Activated T-cell treated with anti-CD3 and anti-CD28 coated beads for 4 hours (primary cell): Measurements from ENCODE around the gene GALNTL6.

Experiments
- DNase-seq: peaks from one replicate; pipeline ENCODE4 v3.0.0-alpha.2; 2020

The GALNTL6 gene

GRCh38 chr4:171812665-171813525, at the start of gene GALNTL6:
Gene GALNTL6 (plus strand): TSS chr4:171813404.
- DNase-seq, result no peak

GRCh38 chr4:171765514-171765913, 47.7 kb upstream of the GALNTL6 start:
- no peak for DNase-seq

GRCh38 chr4:171774642-171775190, 38.5 kb upstream of the GALNTL6 start:
- DNase-seq, result no peak

DNA sequence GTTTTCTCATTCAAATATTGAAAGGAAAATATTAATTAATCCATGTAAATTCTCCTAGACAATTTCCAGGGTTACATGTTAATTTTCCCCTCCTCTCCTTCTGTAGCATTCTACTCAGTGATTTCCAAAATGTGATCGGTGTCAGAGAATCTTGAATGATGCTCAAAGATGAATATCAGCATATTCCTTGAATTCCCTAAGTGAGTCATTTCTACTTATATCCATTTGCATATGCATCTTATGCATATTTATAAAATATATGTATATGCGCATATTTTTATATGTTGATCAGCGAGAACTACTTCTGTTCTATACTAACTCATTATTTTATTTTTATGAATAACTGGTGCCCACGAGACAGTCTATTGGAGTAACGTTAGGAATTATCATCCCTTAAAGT, 33.9 kb upstream of the GALNTL6 start:
- no peak for DNase-seq

DNA sequence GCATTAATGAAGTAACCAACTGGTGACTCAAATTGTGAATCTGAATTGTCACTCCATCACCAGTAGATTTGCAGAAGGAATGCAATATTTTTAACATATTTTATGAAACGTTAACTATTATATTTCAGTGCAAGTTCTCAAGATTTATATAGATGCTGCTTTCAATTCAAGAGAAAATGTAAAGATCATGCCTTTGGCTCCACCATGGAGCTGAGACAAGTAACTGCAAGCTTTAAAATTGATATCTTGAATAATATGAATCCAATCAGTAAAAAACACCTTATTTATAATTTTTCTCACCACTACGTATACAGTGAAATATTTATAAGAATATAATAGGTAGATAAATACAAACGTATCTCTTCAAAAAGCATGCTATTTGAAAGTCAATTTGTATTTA, 27.8 kb upstream of the GALNTL6 start:
- no peak for DNase-seq

DNA sequence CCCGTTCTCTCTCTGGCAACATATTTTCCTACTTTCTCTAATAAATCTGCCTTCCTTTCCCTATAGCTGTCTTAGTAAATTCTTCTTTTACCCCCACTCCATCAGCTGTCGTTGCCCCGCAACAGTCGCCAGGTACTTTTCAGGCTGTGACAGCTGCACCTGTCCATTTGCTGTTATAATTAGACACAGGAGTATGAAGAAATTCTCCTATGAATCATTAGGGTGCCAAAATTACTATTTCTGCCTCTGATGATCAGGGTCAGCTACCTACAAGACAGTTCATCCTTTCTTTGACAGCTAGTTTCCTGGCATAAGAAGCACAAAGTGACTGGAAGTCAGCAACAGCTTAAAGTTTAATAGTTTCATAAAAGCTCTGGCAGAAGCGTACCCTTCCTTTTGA, 19.5 kb upstream of the GALNTL6 start:
- no peak for DNase-seq

GRCh38 chr4:171794528-171794927, 18.7 kb upstream of the GALNTL6 start:
- DNase-seq, result no peak

DNA sequence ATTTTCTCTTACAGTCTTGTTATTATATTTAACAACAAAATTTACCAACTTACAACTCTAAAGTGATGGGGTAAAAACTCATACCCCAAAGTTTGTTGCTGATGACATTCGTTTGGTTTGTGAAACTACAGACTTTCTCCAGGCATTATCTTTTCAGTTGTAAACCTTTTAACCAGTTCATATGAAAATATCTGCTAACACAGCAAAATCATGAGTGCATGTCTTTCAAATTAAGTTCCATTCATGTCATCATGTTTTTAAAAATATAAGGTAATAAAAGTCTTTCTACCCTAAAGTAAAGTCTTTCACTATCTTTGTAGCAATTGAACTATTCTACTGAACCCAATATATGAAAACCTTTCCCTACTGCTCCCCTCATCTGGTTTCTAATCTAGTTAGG, 3.4 kb upstream of the GALNTL6 start:
- DNase-seq, result no peak

DNA sequence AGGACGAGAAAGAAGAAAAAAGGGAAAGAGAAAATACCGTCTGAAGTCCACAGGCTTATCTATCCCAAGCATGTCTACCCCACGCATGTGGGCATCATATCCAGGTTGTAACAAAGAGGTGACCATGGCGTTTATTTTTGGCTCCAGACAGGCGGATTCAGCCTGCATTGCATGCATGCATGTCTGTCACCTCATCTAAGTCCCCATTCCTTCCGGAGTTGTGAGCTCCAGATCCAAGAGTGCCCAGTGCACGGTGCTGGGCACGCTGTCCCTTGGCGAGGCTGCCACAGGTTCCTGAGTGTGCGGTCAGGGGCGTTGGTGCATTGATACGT, 905 bp upstream of the GALNTL6 start:
- no peak for DNase-seq

GRCh38 chr4:171813526-171814250, 484 bp downstream of the GALNTL6 start:
- DNase-seq, result no peak

GRCh38 chr4:171814545-171814944, 1.3 kb downstream of the GALNTL6 start:
- no peak for DNase-seq

DNA sequence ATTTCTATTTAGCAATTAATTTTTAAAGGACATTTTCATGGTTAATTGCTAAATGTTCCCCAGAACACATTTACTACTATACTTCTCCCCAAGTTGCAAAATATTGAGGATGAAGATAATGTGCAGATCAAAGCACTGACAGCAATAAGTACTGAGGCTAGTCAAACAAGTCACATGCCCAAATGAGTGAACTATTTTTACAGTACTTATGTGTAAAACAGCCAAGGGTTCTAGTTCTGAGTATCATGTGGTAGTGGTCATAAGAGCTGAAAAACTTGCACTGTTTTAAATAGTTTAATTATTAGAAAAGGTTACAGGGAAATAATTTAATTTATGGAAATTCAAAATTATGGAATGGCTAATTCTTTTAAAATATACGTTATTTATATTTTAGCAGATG, 3.8 kb downstream of the GALNTL6 start:
- no peak for DNase-seq

- no peak for DNase-seq
Observed at GRCh38 chr4:171834640-171835039, 21.4 kb downstream of the GALNTL6 start.

DNA sequence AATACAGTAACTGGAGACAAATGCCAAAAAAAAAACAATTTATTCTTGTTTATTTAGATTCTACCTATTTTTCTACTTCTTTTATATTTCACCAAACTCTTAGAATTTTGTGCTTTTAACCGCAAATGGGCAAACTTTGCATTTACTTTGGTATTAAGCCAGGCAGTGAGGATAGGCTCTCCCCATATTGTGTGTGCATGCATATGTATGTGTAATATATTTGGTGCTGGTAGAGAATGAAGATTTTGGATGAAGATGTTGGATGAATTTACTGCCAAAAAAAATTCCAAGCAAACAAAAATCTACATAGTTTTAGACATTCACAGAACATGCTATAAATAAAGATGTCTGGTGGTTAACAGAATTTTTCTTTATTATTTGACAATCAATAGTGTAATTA, 30.3 kb downstream of the GALNTL6 start:
- no peak for DNase-seq

DNA sequence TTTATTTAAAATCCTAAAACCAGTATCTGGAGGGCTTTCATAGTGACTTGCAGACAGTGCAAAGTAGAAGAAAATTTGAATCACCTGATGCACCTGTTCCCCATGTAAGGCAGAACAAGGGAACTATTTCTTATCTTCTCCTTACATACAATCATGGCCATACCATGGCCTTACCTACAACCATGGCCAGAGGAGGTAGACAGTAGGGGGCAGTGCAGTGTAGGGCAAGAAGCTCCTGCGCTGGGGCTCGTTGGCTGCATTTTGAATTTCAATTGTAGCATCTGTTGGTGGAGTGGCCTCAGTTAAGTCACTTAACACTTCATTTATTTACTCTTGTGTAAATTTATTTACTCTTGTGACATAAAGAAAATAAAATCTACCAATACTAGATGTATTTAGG, 33.0 kb downstream of the GALNTL6 start:
- DNase-seq, result no peak

GRCh38 chr4:171846893-171847292, 33.7 kb downstream of the GALNTL6 start:
- DNase-seq, result no peak

GRCh38 chr4:171847751-171848150, 34.5 kb downstream of the GALNTL6 start:
- no peak for DNase-seq

- DNase-seq, result no peak
Observed at GRCh38 chr4:171849686-171850222, 36.5 kb downstream of the GALNTL6 start.

DNA sequence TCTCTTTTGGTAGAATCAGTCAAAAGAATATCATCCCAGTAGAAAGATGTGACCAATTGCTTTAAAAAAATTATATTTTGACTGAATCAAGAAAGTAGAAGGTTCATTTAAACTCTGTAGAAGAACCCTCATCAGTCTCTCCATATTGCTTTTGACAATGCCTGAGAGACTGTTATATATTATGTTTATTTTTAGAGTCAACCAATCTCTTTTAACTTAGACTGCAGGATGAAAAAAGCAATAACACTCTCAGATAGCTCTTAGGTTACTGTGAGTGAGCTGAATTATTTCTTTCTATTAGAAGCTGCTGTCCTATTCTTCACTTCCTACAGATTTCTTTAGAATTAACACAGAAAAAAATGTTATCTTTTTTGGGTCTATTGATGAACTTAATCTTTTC, 38.1 kb downstream of the GALNTL6 start:
- DNase-seq, result no peak

GRCh38 chr4:171857302-171858012, 44.3 kb downstream of the GALNTL6 start:
- no peak for DNase-seq

DNA sequence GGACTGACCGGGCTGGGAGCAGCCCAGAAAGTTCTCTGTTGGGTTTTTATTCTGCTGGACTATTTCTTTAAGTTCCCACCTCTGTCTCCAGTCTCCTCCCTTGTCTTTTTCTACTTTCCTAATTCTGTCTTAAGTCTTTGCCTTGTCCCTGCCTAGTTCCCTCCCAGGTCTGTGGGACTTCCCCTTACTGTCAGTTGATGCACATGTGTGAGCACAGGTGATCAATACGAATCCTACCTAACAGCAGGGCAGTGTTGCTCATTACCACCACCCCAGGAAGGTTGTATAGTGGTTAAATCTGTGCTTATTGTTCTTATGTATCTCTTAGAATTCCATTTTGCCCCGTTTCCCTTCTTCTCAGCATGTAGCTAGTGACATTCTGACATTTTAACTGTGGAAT, 62.1 kb downstream of the GALNTL6 start:
- no peak for DNase-seq

DNA sequence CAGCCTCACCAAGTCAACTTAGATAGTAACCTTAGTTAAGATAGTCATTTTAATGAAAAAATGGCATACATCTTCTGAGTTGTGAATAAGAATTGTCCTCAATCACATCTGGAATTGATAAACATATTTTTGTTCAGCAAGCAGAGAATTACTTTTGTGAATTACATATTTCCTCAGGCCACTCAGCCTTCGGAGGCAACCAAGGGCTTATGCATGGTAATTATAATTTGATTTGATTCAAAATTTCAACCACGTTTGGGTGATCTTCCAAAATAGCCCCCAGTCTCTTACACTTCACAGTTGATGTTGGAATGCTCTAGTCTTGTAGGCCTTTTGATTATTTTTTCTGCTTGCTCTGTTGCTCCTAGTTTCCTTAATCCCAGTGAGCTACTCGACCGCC, 63.4 kb downstream of the GALNTL6 start:
- DNase-seq, result no peak

GRCh38 chr4:171880136-171880535, 66.9 kb downstream of the GALNTL6 start:
- no peak for DNase-seq
